HepG2 (cell line): ENCODE measurements around the gene TNFSF8. TPM values are rescaled to one million over a fixed set of nuclear protein-coding genes. Genes with fewer than 3 reads are reported as not detected.

Source experiments
- ATAC-seq: fragments of 200-7000 bp; cut with Tn5 transposase; 3 replicates; pipeline ENCODE4 v1.9.1; 2020; ENCODE audit warnings: mild to moderate bottlenecking, moderate library complexity
- BruUV-seq: library from RNA; stranded (reverse); fragments of 400-500 nt; replicated peaks from 2 replicates; lab custom pipeline; 2021; lab: Mats Ljungman, UMichigan
- CTCF ChIA-PET: fragments of 300-600 bp; formaldehyde crosslinking; extraction: SDS; loops from one replicate; lab custom pipeline; 2021; ENCODE audit warnings: low total read pairs, inconsistent platforms, low intra/inter-chr PET ratio; lab: Yijun Ruan, JAX
- POLR2A ChIA-PET: fragments of 350-600 bp; sonication (Branson Sonifier 250); formaldehyde crosslinking; loops from one replicate; lab custom pipeline; 2020; ENCODE audit warnings: antibody characterized with exemption, inconsistent platforms; lab: Yijun Ruan, JAX
- DNase-seq: peaks from one replicate; pipeline ENCODE4 v3.0.0-alpha.2; 2015; ENCODE audit warnings: low spot score
- FAIRE-seq: peaks from 3 replicates; lab custom pipeline; 2011; peaks lifted over from hg19 to GRCh38; lab: Jason Lieb, UNC
- H2AFZ ChIP-seq: one replicate; pipeline ENCODE4 v1.6.1; 2011; ENCODE audit warnings: low read length, inconsistent platforms
- H3K27ac ChIP-seq: fragments of 300-600 bp; 3 replicates; pipeline ENCODE4 v1.8.0; 2011; ENCODE audit warnings: mixed run types, mild to moderate bottlenecking, mixed read lengths, low read length, inconsistent platforms; ENCODE audit not compliant: insufficient read depth; ENCODE audit errors: extremely low read length
- H3K27me3 ChIP-seq, 2 experiments: fragments of 200-600 bp in 1 of 2; 2 replicates in 1 of 2; 3 replicates in 1 of 2; pipeline versions ENCODE4 v1.6.0 to v1.8.0; 2011; ENCODE audit warnings: low read length in 2 of 2, mild to moderate bottlenecking in 2 of 2, moderate library complexity in 2 of 2, inconsistent platforms in 1 of 2; ENCODE audit not compliant: insufficient read depth in 2 of 2, control insufficient read depth in 1 of 2
- H3K36me3 ChIP-seq, 2 experiments: fragments of 200-600 bp in 1 of 2; replicated peaks in 1 of 2; 2 replicates in 1 of 2; 3 replicates in 1 of 2; pipeline versions ENCODE4 v1.5.1 to v1.8.0; 2011; ENCODE audit warnings: low read length in 2 of 2, inconsistent platforms in 1 of 2; ENCODE audit not compliant: insufficient read depth in 2 of 2, control insufficient read depth in 1 of 2
- H3K4me1 ChIP-seq: 2 replicates; pipeline ENCODE4 v1.5.1; 2012; ENCODE audit warnings: low read length, inconsistent platforms; ENCODE audit not compliant: insufficient read depth
- H3K4me2 ChIP-seq: 2 replicates; pipeline ENCODE4 v1.6.0; 2011; ENCODE audit warnings: low read depth, low read length, inconsistent platforms
- H3K4me3 ChIP-seq, 3 experiments: fragments of 200-600 bp in 1 of 3; sonication (generic), shearing (Covaris generic) in 1 of 3; replicated peaks in 1 of 3; 2 replicates each; pipeline ENCODE4 v1.5.1; 2011 to 2016; ENCODE audit warnings: low read length in 3 of 3, inconsistent platforms in 2 of 3, low read depth in 2 of 3, mild to moderate bottlenecking in 2 of 3, control low read depth in 1 of 3, mixed read lengths in 1 of 3; ENCODE audit not compliant: insufficient read depth in 1 of 3
- H3K79me2 ChIP-seq: one replicate; pipeline ENCODE4 v1.6.1; 2011; ENCODE audit warnings: low read length, inconsistent platforms; ENCODE audit not compliant: insufficient read depth
- H3K9ac ChIP-seq: 2 replicates; pipeline ENCODE4 v1.6.0; 2011; ENCODE audit warnings: mild to moderate bottlenecking, low read depth, low read length, inconsistent platforms; ENCODE audit not compliant: insufficient read depth
- H3K9me3 ChIP-seq: 2 replicates; pipeline ENCODE4 v1.5.1; 2012; ENCODE audit warnings: mild to moderate bottlenecking, low read length
- H4K20me1 ChIP-seq: 2 replicates; pipeline ENCODE4 v1.6.0; 2011; ENCODE audit warnings: inconsistent platforms, mild to moderate bottlenecking, low read length, moderate library complexity; ENCODE audit not compliant: insufficient read depth
- CBX5 ChIP-seq: sonication (generic); formaldehyde crosslinking; IDR thresholded peaks from 2 replicates; pipeline ENCODE4 v1.4.0; 2020; ENCODE audit warnings: missing genetic modification reagents, borderline replicate concordance
- ETV5 ChIP-seq: IDR thresholded peaks from 2 replicates; pipeline ENCODE4 v1.6.1; 2018; ENCODE audit warnings: missing biosample characterization, missing genetic modification reagents, inconsistent platforms, borderline replicate concordance
- GATAD2A ChIP-seq: IDR thresholded peaks from 2 replicates; pipeline ENCODE4 v1.6.1; 2016
- HOXA3 ChIP-seq: sonication (generic); formaldehyde crosslinking; IDR thresholded peaks from 2 replicates; pipeline ENCODE4 v1.5.0; 2020; ENCODE audit warnings: missing genetic modification reagents
- SALL1 ChIP-seq: sonication (generic); formaldehyde crosslinking; IDR thresholded peaks from 2 replicates; pipeline ENCODE4 v1.8.0; 2022; ENCODE audit warnings: mild to moderate bottlenecking, missing genetic modification reagents
- SOX13 ChIP-seq, 3 experiments: fragments of 450-650 bp in 1 of 3; sonication (generic) in 1 of 3; formaldehyde crosslinking in 1 of 3; IDR thresholded peaks in 2 of 3; conservative IDR thresholded peaks in 1 of 3; 2 replicates each; pipeline versions ENCODE4 v1.5.0 to v1.6.1; 2016 to 2020; ENCODE audit warnings: antibody characterized with exemption in 1 of 3, mild to moderate bottlenecking in 1 of 3, missing compliant biosample characterization in 1 of 3, missing genetic modification reagents in 1 of 3, moderate library complexity in 1 of 3
- ZNF644 ChIP-seq: IDR thresholded peaks from 2 replicates; pipeline ENCODE4 v1.6.1; 2016; ENCODE audit warnings: low read depth
- WGBS: methylation state at CpG from one replicate; pipeline ENCODE4 v1.1.6; 2017; ENCODE audit warnings: low lambda C conversion rate; 5-methylcytosine and 5-hydroxymethylcytosine counted together
- in situ Hi-C: cut with HindIII; loops from 2 replicates; pipeline ENCODE4 v1.10.0; 2017; ENCODE audit warnings: low pct_unique_long_range_greater_than_20kb; ENCODE audit not compliant: extremely low pct_ligation_motif_present
- intact Hi-C: fragments of 100-400 bp; cut with micrococcal nuclease; formaldehyde crosslinking; loops from one replicate; pipeline ENCODE4 v1.10.0; 2022; ENCODE audit not compliant: unreplicated experiment
- polyA plus RNA-seq, 8 experiments: library from polyadenylated mRNA; depleted of rRNA in 3 of 8; stranded (reverse) in 7 of 8; unstranded in 1 of 8; fragments of >200 nt; fragmentation: Illumina TruSeq in 4 of 8; extraction: Trizol in 4 of 8; gene quantifications; 2 replicates each; pipeline versions ENCODE4 v1.2.1 to v1.2.3, GENCODE V29; 2011 to 2016; ENCODE audit warnings: low read depth in 4 of 8, missing spikeins in 1 of 8, mixed read lengths in 1 of 8; ENCODE audit not compliant: insufficient read depth in 1 of 8
- total RNA-seq, 5 experiments: library from RNA; depleted of rRNA; stranded (reverse); fragments of >200 nt; fragmentation: Illumina TruSeq; extraction: Trizol; gene quantifications; 2 replicates each; pipeline ENCODE4 v1.2.3, GENCODE V29; 2016; ENCODE audit warnings: low read depth in 1 of 5
- TF ChIP-seq, protein P1 (sequence below): IDR thresholded peaks from 2 replicates; pipeline ENCODE4 v1.6.1; 2012; ENCODE audit warnings: low read depth, low read length, improper control_type of control experiment
- TF ChIP-seq, protein P2 (sequence below): sonication (generic); formaldehyde crosslinking; IDR thresholded peaks from 2 replicates; pipeline ENCODE4 v1.4.0; 2020; ENCODE audit warnings: missing genetic modification reagents
- TF ChIP-seq, protein P3 (sequence below): sonication (generic); formaldehyde crosslinking; IDR thresholded peaks from 2 replicates; pipeline ENCODE4 v1.5.0; 2020; ENCODE audit warnings: mild to moderate bottlenecking, missing genetic modification reagents
- TF ChIP-seq, protein P4 (sequence below): sonication (generic); formaldehyde crosslinking; IDR thresholded peaks from 2 replicates; pipeline ENCODE4 v1.4.0; 2020; ENCODE audit warnings: missing genetic modification reagents, borderline replicate concordance
- TF ChIP-seq, protein P5 (sequence below): sonication (generic); formaldehyde crosslinking; conservative IDR thresholded peaks from 2 replicates; pipeline ENCODE4 v1.8.1; 2023; ENCODE audit warnings: missing genetic modification reagents

The TNFSF8 gene
- total and polyA plus RNA-seq, 2 of the 13 experiments (the other 11 are each of a cell fraction or from before 2014, with no cell fraction given), result not detected

DNA sequence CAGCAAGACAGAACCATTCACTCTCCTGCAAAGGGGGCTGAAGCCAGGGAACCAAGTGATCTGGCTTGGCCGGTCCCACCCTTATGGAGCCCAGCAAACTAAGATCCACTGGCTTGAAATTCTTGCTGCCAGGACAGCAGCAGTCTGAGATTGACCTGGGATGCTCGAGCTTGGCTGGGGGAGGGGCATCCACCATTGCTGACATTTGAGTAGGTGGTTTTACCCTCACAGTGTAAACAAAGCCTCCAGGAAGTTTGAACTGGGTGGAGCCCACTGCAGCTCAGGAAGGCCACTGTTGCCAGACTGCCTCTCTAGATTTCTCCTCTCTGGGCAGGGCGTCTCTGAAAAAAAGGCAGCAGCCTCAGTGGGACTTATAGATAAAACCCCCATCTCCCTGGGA, 60.5 kb downstream of the TNFSF8 start:
- Histone ChIP-seq H3K36me3 (no peaks in the 10 kb centered on the region), H3K79me2 (no peaks in the 10 kb centered on the region), H2AFZ (no peak overlapping the region), H3K9ac (no peak overlapping the region), H3K27ac (no peak overlapping the region), H3K4me2 (peak overlapping the region; percentile 55), H3K9me3 (peaks cover 6% of the 10 kb centered on the region; the same call in 1 of the 2 replicates), H3K27me3 (no peaks in the 10 kb centered on the region), H3K4me3 (no peak overlapping the region), H3K4me1 (peaks cover 14% of the 10 kb centered on the region), H4K20me1 (no peaks in the 10 kb centered on the region)
- WGBS, result 0% methylated on average over 2 of the region's 3 CpGs
- intact Hi-C loops (no loop called here), in situ Hi-C loops (no loop called here)
- no TSS peak for BruUV-seq
- peak; percentile 70 for DNase-seq
- ChIA-PET CTCF (no interaction called here), POLR2A (interaction anchor here (0.7 kb wide), 1 partner anchor 15 kb away, joined by 3 read pairs; no protein-coding TSS in a partner anchor)
- peak; percentile 84 for ATAC-seq
- peak; percentile 49 for FAIRE-seq
- TF ChIP-seq, protein P1, sequence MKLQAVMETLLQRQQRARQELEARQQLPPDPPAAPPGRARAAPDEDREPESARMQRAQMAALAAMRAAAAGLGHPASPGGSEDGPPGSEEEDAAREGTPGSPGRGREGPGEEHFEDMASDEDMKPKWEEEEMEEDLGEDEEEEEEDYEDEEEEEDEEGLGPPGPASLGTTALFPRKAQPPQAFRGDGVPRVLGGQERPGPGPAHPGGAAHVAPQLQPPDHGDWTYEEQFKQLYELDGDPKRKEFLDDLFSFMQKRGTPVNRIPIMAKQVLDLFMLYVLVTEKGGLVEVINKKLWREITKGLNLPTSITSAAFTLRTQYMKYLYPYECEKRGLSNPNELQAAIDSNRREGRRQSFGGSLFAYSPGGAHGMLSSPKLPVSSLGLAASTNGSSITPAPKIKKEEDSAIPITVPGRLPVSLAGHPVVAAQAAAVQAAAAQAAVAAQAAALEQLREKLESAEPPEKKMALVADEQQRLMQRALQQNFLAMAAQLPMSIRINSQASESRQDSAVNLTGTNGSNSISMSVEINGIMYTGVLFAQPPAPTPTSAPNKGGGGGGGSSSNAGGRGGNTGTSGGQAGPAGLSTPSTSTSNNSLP, result no peak
- peak; percentile 45; the same call in 1 of the 2 replicates for TF ChIP-seq HOXA3 (CRISPR knock-in tag)
- TF ChIP-seq, protein P2, sequence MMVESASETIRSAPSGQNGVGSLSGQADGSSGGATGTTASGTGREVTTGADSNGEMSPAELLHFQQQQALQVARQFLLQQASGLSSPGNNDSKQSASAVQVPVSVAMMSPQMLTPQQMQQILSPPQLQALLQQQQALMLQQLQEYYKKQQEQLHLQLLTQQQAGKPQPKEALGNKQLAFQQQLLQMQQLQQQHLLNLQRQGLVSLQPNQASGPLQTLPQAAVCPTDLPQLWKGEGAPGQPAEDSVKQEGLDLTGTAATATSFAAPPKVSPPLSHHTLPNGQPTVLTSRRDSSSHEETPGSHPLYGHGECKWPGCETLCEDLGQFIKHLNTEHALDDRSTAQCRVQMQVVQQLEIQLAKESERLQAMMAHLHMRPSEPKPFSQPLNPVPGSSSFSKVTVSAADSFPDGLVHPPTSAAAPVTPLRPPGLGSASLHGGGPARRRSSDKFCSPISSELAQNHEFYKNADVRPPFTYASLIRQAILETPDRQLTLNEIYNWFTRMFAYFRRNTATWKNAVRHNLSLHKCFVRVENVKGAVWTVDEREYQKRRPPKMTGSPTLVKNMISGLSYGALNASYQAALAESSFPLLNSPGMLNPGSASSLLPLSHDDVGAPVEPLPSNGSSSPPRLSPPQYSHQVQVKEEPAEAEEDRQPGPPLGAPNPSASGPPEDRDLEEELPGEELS (CRISPR knock-in tag), result peak; percentile 53; the same call in 1 of the 2 replicates
- TF ChIP-seq GATAD2A (CRISPR knock-in tag), result peak; percentile 57
- TF ChIP-seq ZNF644 (CRISPR knock-in tag), result peak; percentile 39; the same call in 1 of the 2 replicates
- TF ChIP-seq SOX13 (IDR thresholded peaks at IDR 0.05), result no peak
- peak in 1 of 2 experiments; percentile 30; a peak in 1 of 4 replicates for TF ChIP-seq SOX13 (CRISPR knock-in tag; conservative IDR thresholded peaks at IDR 0.05 in 1 of 2, IDR thresholded peaks at IDR 0.05 in 1 of 2)
- peak; percentile 45; the same call in 1 of the 2 replicates for TF ChIP-seq ETV5 (CRISPR knock-in tag)
- TF ChIP-seq, protein P3, sequence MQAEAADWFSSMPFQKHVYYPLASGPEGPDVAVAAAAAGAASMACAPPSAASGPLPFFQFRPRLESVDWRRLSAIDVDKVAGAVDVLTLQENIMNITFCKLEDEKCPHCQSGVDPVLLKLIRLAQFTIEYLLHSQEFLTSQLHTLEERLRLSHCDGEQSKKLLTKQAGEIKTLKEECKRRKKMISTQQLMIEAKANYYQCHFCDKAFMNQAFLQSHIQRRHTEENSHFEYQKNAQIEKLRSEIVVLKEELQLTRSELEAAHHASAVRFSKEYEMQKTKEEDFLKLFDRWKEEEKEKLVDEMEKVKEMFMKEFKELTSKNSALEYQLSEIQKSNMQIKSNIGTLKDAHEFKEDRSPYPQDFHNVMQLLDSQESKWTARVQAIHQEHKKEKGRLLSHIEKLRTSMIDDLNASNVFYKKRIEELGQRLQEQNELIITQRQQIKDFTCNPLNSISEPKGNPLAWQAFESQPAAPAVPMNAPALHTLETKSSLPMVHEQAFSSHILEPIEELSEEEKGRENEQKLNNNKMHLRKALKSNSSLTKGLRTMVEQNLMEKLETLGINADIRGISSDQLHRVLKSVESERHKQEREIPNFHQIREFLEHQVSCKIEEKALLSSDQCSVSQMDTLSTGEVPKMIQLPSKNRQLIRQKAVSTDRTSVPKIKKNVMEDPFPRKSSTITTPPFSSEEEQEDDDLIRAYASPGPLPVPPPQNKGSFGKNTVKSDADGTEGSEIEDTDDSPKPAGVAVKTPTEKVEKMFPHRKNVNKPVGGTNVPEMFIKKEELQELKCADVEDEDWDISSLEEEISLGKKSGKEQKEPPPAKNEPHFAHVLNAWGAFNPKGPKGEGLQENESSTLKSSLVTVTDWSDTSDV (CRISPR knock-in tag), result no peak
- 0 out of 2 replicates have a peak, but pooled peaks have one; percentile 45 for TF ChIP-seq CBX5
- TF ChIP-seq, protein P4, sequence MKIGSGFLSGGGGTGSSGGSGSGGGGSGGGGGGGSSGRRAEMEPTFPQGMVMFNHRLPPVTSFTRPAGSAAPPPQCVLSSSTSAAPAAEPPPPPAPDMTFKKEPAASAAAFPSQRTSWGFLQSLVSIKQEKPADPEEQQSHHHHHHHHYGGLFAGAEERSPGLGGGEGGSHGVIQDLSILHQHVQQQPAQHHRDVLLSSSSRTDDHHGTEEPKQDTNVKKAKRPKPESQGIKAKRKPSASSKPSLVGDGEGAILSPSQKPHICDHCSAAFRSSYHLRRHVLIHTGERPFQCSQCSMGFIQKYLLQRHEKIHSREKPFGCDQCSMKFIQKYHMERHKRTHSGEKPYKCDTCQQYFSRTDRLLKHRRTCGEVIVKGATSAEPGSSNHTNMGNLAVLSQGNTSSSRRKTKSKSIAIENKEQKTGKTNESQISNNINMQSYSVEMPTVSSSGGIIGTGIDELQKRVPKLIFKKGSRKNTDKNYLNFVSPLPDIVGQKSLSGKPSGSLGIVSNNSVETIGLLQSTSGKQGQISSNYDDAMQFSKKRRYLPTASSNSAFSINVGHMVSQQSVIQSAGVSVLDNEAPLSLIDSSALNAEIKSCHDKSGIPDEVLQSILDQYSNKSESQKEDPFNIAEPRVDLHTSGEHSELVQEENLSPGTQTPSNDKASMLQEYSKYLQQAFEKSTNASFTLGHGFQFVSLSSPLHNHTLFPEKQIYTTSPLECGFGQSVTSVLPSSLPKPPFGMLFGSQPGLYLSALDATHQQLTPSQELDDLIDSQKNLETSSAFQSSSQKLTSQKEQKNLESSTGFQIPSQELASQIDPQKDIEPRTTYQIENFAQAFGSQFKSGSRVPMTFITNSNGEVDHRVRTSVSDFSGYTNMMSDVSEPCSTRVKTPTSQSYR, result peak; percentile 90
- TF ChIP-seq SALL1 (CRISPR knock-in tag), result peak; percentile 37; the same call in 1 of the 2 replicates
- TF ChIP-seq, protein P5, sequence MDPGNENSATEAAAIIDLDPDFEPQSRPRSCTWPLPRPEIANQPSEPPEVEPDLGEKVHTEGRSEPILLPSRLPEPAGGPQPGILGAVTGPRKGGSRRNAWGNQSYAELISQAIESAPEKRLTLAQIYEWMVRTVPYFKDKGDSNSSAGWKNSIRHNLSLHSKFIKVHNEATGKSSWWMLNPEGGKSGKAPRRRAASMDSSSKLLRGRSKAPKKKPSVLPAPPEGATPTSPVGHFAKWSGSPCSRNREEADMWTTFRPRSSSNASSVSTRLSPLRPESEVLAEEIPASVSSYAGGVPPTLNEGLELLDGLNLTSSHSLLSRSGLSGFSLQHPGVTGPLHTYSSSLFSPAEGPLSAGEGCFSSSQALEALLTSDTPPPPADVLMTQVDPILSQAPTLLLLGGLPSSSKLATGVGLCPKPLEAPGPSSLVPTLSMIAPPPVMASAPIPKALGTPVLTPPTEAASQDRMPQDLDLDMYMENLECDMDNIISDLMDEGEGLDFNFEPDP (CRISPR knock-in tag), result no peak
